Measurements from ENCODE around the gene HTRA1. TPM values are rescaled to one million over a fixed set of nuclear protein-coding genes. Genes with fewer than 3 reads are reported as not detected.

The HTRA1 gene
- total RNA-seq, 1 experiment from 2014 or later = 0.17 TPM

DNA sequence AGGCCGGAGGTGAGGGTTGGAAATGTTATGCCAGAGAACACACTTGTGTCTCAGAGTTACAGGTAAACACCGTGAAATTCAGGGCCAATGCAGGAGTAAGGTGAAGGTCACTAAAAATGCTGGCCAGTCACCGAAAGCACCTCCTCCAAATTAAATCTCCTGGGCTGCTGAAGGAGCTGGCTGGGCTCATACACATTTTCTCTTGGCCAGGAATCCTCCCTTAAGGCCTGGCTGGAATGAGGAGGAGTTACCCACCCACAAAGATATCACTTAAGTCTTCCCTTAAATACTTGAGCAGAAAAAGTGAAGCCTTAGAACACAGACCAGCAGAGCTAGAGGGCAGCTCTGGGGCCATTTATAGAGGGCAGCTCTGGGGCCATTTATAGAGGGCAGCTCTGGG lies 46.3 kb downstream of the HTRA1 start:
- no peak for DNase-seq (ENCODE audit: low spot score)
- TF ChIP-seq, protein P1, sequence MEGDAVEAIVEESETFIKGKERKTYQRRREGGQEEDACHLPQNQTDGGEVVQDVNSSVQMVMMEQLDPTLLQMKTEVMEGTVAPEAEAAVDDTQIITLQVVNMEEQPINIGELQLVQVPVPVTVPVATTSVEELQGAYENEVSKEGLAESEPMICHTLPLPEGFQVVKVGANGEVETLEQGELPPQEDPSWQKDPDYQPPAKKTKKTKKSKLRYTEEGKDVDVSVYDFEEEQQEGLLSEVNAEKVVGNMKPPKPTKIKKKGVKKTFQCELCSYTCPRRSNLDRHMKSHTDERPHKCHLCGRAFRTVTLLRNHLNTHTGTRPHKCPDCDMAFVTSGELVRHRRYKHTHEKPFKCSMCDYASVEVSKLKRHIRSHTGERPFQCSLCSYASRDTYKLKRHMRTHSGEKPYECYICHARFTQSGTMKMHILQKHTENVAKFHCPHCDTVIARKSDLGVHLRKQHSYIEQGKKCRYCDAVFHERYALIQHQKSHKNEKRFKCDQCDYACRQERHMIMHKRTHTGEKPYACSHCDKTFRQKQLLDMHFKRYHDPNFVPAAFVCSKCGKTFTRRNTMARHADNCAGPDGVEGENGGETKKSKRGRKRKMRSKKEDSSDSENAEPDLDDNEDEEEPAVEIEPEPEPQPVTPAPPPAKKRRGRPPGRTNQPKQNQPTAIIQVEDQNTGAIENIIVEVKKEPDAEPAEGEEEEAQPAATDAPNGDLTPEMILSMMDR (conservative IDR thresholded peaks at IDR 0.05; ENCODE audit: low read depth, low read length) = no peak
- no peak for TF ChIP-seq EZH2 (IDR thresholded peaks at IDR 0.05; ENCODE audit: borderline replicate concordance, low read depth, low read length, poor library complexity, severe bottlenecking)
- POLR2A ChIA-PET (ENCODE audit: low non-redundant PET) = no interaction called here
- Histone ChIP-seq H3K4me3 (ENCODE audit: low read depth, low read length, poor library complexity, severe bottlenecking) (no peak overlapping the region), H3K4me1 (ENCODE audit: insufficient read depth, low read length, poor library complexity, severe bottlenecking) (no peaks in the 10 kb centered on the region), H3K9me3 (ENCODE audit: low read depth, low read length, poor library complexity, severe bottlenecking) (no peaks in the 10 kb centered on the region), H3K27me3 (replicated peaks; ENCODE audit: insufficient read depth, low read depth, low read length, poor library complexity) (no peaks in the 10 kb centered on the region), H3K36me3 (ENCODE audit: insufficient read depth, low read length, poor library complexity, severe bottlenecking) (no peaks in the 10 kb centered on the region), H3K27ac (ENCODE audit: low read depth, low read length, poor library complexity, severe bottlenecking) (no peak overlapping the region)
- CTCF ChIA-PET = no interaction called here
- intact Hi-C loops (cut with micrococcal nuclease; ENCODE audit: unreplicated experiment) = no loop called here
- BruUV-seq (replicated peaks) = no TSS peak

DNA sequence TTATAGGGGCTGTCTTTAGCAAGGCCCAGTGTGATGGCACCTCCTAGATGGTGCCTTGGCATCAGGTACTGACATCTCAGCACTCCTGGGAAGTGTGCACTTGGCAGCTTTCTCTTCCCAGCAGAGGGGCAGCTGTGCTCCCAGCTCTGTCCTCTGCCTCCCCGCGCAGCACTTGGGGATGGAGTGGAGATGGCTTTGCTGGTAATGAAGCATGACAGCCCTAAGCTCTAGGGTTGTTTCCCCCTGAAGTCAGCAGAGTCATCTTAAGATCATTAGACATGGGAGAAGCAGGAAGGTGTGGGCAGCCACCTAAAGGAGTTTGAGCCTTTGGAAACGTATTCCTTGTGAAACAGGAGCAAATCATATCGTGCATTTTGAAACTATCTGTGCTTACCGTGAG lies 46.7 kb downstream of the HTRA1 start:
- H3K4me3 ChIP-seq (ENCODE audit: low read depth, low read length, poor library complexity, severe bottlenecking) = no peak overlapping the region
- no peak for DNase-seq (ENCODE audit: low spot score)
- H3K27me3 ChIP-seq (replicated peaks; ENCODE audit: insufficient read depth, low read depth, low read length, poor library complexity) = no peaks in the 10 kb centered on the region
- no TSS peak for BruUV-seq (replicated peaks)
- TF ChIP-seq, protein P1 (conservative IDR thresholded peaks at IDR 0.05; ENCODE audit: low read depth, low read length) = no peak
- no peak for TF ChIP-seq EZH2 (IDR thresholded peaks at IDR 0.05; ENCODE audit: borderline replicate concordance, low read depth, low read length, poor library complexity, severe bottlenecking)
- H3K4me1 ChIP-seq (ENCODE audit: insufficient read depth, low read length, poor library complexity, severe bottlenecking) = no peaks in the 10 kb centered on the region
- intact Hi-C loops (cut with micrococcal nuclease; ENCODE audit: unreplicated experiment) = no loop called here
- H3K27ac ChIP-seq (ENCODE audit: low read depth, low read length, poor library complexity, severe bottlenecking) = no peak overlapping the region
- H3K36me3 ChIP-seq (ENCODE audit: insufficient read depth, low read length, poor library complexity, severe bottlenecking) = no peaks in the 10 kb centered on the region
- ChIA-PET CTCF (no interaction called here), POLR2A (ENCODE audit: low non-redundant PET) (no interaction called here)
- no peaks in the 10 kb centered on the region for H3K9me3 ChIP-seq (ENCODE audit: low read depth, low read length, poor library complexity, severe bottlenecking)

DNA sequence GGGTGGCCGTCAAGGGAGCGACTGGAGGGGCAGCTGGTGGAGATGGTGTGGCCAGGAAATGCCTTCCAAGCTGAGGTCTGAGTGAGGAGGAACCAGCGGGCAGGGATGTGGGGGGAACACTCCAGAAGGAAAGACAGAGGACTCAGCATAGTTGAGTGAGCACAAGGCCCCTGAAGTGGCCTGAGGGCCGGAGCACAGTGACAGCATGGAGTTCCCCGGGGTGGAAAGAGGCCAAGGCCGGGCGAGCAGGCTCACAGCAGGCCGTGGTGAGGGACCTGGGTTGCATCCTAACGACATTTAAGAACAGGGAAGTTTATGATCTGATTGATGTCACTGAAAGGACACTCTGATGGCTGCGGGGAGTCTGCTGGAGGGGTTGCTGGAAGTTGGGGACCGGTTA lies 48.0 kb downstream of the HTRA1 start:
- TF ChIP-seq, protein P1 (conservative IDR thresholded peaks at IDR 0.05; ENCODE audit: low read depth, low read length) = no peak
- no peak for TF ChIP-seq EZH2 (IDR thresholded peaks at IDR 0.05; ENCODE audit: borderline replicate concordance, low read depth, low read length, poor library complexity, severe bottlenecking)
- no peak overlapping the region for H3K27ac ChIP-seq (ENCODE audit: low read depth, low read length, poor library complexity, severe bottlenecking)
- intact Hi-C loops (cut with micrococcal nuclease; ENCODE audit: unreplicated experiment) = no loop called here
- no peaks in the 10 kb centered on the region for H3K36me3 ChIP-seq (ENCODE audit: insufficient read depth, low read length, poor library complexity, severe bottlenecking)
- no peak overlapping the region for H3K4me3 ChIP-seq (ENCODE audit: low read depth, low read length, poor library complexity, severe bottlenecking)
- CTCF ChIA-PET = no interaction called here
- DNase-seq (ENCODE audit: low spot score) = no peak
- no peaks in the 10 kb centered on the region for H3K9me3 ChIP-seq (ENCODE audit: low read depth, low read length, poor library complexity, severe bottlenecking)
- H3K27me3 ChIP-seq (replicated peaks; ENCODE audit: insufficient read depth, low read depth, low read length, poor library complexity) = no peaks in the 10 kb centered on the region
- POLR2A ChIA-PET (ENCODE audit: low non-redundant PET) = no interaction called here
- BruUV-seq (replicated peaks) = no TSS peak
- H3K4me1 ChIP-seq (ENCODE audit: insufficient read depth, low read length, poor library complexity, severe bottlenecking) = no peaks in the 10 kb centered on the region
